A549 (cell line): ENCODE results near the gene CTIF. TPM values are rescaled to one million over a fixed set of nuclear protein-coding genes. Genes with fewer than 3 reads are reported as not detected.

ENCODE experiments used
- ATAC-seq, 2 experiments: fragments of 200-7000 bp in 1 of 2; fragments of >200 bp in 1 of 2; cut with Nextera tagmentation in 1 of 2; cut with Tn5 transposase in 1 of 2; 3 replicates each; pipeline versions ENCODE4 v1.8.0 to v1.9.1; 2018 to 2020; ENCODE audit warnings: mild to moderate bottlenecking in 1 of 2, moderate library complexity in 1 of 2
- CTCF ChIA-PET: fragments of 300-600 bp; sonication (Branson Sonifier 250); formaldehyde crosslinking; extraction: SDS; loops from one replicate; lab custom pipeline; 2021; ENCODE audit warnings: antibody characterized with exemption, inconsistent platforms; lab: Yijun Ruan, JAX
- POLR2A ChIA-PET: fragments of 350-600 bp; formaldehyde crosslinking; extraction: SDS; loops from one replicate; lab custom pipeline; 2021; ENCODE audit warnings: antibody characterized with exemption, inconsistent platforms; lab: Yijun Ruan, JAX
- DNase-seq, 2 experiments: peaks; one replicate each; pipeline versions ENCODE4 v3.0.0 to v3.0.0-alpha.2; 2011 to 2016; ENCODE audit warnings: low read depth in 1 of 2, low spot score in 1 of 2
- FAIRE-seq: peaks from 2 replicates; lab custom pipeline; 2011; peaks lifted over from hg19 to GRCh38; lab: Jason Lieb, UNC
- H3K27ac ChIP-seq, 2 experiments: fragments of >200 bp; sonication (Bioruptor Twin); formaldehyde crosslinking; 3 replicates each; pipeline ENCODE4 v1.5.1; 2016 to 2017
- H3K4me1 ChIP-seq: fragments of >200 bp; sonication (Bioruptor Twin); formaldehyde crosslinking; 3 replicates; pipeline ENCODE4 v1.6.1; 2016
- H3K4me2 ChIP-seq: fragments of >200 bp; sonication (Bioruptor Twin); formaldehyde crosslinking; 3 replicates; pipeline ENCODE4 v1.6.1; 2016
- H3K4me3 ChIP-seq: fragments of >200 bp; sonication (Bioruptor Twin); formaldehyde crosslinking; 3 replicates; pipeline ENCODE4 v1.5.1; 2016
- H3K9me3 ChIP-seq: fragments of >200 bp; sonication (Bioruptor Twin); formaldehyde crosslinking; 3 replicates; pipeline ENCODE4 v1.6.1; 2016
- BHLHE40 ChIP-seq: IDR thresholded peaks from 2 replicates; pipeline ENCODE4 v1.6.1; 2012; ENCODE audit warnings: low read depth, low read length, inconsistent platforms
- CBX2 ChIP-seq: fragments of 200-600 bp; sonication (generic); IDR thresholded peaks from 2 replicates; pipeline ENCODE4 v1.6.1; 2016; ENCODE audit warnings: low read depth, mild to moderate bottlenecking, borderline replicate concordance
- CBX8 ChIP-seq: fragments of 200-600 bp; sonication (generic); IDR thresholded peaks from 2 replicates; pipeline ENCODE4 v1.6.1; 2016
- CEBPB ChIP-seq, 2 experiments: fragments of >200 bp in 1 of 2; sonication (Bioruptor Twin) in 1 of 2; formaldehyde crosslinking in 1 of 2; IDR thresholded peaks; 2 replicates each; pipeline ENCODE4 v1.6.1; 2012 to 2016
- CHD2 ChIP-seq: fragments of 150-350 bp; IDR thresholded peaks from 2 replicates; pipeline ENCODE4 v1.6.1; 2014; ENCODE audit warnings: low read length; ENCODE audit not compliant: partially characterized antibody
- CHD4 ChIP-seq: fragments of 200-600 bp; sonication (generic); IDR thresholded peaks from 2 replicates; pipeline ENCODE4 v1.6.1; 2016; ENCODE audit warnings: antibody characterized with exemption, mild to moderate bottlenecking, borderline replicate concordance
- CTCF ChIP-seq: fragments of >200 bp; sonication (Bioruptor Twin); formaldehyde crosslinking; IDR thresholded peaks from 3 replicates; pipeline ENCODE4 v1.5.1; 2016
- EHMT2 ChIP-seq: fragments of 200-600 bp; sonication (generic); IDR thresholded peaks from 2 replicates; pipeline ENCODE4 v1.6.1; 2016; ENCODE audit warnings: antibody characterized with exemption, low read depth, mild to moderate bottlenecking, moderate library complexity
- FOSB ChIP-seq: fragments of 250-450 bp; sonication (Bioruptor Pico); IDR thresholded peaks from 2 replicates; pipeline ENCODE4 v1.5.0; 2020; ENCODE audit warnings: mild to moderate bottlenecking, moderate library complexity
- FOXS1 ChIP-seq: fragments of 250-450 bp; sonication (Bioruptor Pico); IDR thresholded peaks from 2 replicates; pipeline ENCODE4 v1.5.0; 2020; ENCODE audit warnings: mild to moderate bottlenecking, moderate library complexity
- HDAC2 ChIP-seq: fragments of 200-600 bp; sonication (generic); IDR thresholded peaks from 2 replicates; pipeline ENCODE4 v1.6.1; 2016
- HEYL ChIP-seq: fragments of 250-450 bp; sonication (Bioruptor Pico); IDR thresholded peaks from 2 replicates; pipeline ENCODE4 v1.8.0; 2021; ENCODE audit warnings: mild to moderate bottlenecking, moderate library complexity
- HMGXB4 ChIP-seq: fragments of 250-450 bp; sonication (Bioruptor Pico); IDR thresholded peaks from 2 replicates; pipeline ENCODE4 v1.5.0; 2021; ENCODE audit warnings: mild to moderate bottlenecking, moderate library complexity, borderline replicate concordance
- HOXA7 ChIP-seq: fragments of 250-450 bp; sonication (Bioruptor Pico); IDR thresholded peaks from 2 replicates; pipeline ENCODE4 v1.5.0; 2020; ENCODE audit warnings: mild to moderate bottlenecking, moderate library complexity
- JUNB ChIP-seq: fragments of >200 bp; sonication (Bioruptor Twin); formaldehyde crosslinking; IDR thresholded peaks from 2 replicates; pipeline ENCODE4 v1.6.1; 2016
- KDM1A ChIP-seq: fragments of 200-600 bp; sonication (generic); IDR thresholded peaks from 2 replicates; pipeline ENCODE4 v1.6.1; 2016; ENCODE audit warnings: low read depth, mild to moderate bottlenecking
- KDM5A ChIP-seq: fragments of 200-600 bp; sonication (generic); IDR thresholded peaks from 2 replicates; pipeline ENCODE4 v1.6.1; 2016; ENCODE audit warnings: antibody characterized with exemption, mild to moderate bottlenecking
- MAFK ChIP-seq: fragments of 450-650 bp; IDR thresholded peaks from 2 replicates; pipeline ENCODE4 v1.6.1; 2014; ENCODE audit not compliant: partially characterized antibody
- MAX ChIP-seq: IDR thresholded peaks from 2 replicates; pipeline ENCODE4 v1.6.1; 2012
- MAZ ChIP-seq: fragments of 150-350 bp; IDR thresholded peaks from 2 replicates; pipeline ENCODE4 v1.6.1; 2014; ENCODE audit warnings: antibody characterized with exemption, low read depth, low read length, borderline replicate concordance
- MYC ChIP-seq: IDR thresholded peaks from 2 replicates; pipeline ENCODE4 v1.6.1; 2012; ENCODE audit warnings: mild to moderate bottlenecking, inconsistent platforms, low read length, improper control_type of control experiment, borderline replicate concordance
- NPAS2 ChIP-seq: fragments of 250-450 bp; sonication (Bioruptor Pico); IDR thresholded peaks from 2 replicates; pipeline ENCODE4 v1.8.0; 2022; ENCODE audit warnings: mild to moderate bottlenecking, moderate library complexity, borderline replicate concordance
- POLR2A ChIP-seq: IDR thresholded peaks from 2 replicates; pipeline ENCODE4 v1.6.1; 2012; ENCODE audit warnings: mild to moderate bottlenecking, low read length
- RAD21 ChIP-seq, 2 experiments: fragments of >200 bp in 1 of 2; sonication (Bioruptor Twin) in 1 of 2; formaldehyde crosslinking in 1 of 2; IDR thresholded peaks in 1 of 2; conservative IDR thresholded peaks in 1 of 2; 2 replicates in 1 of 2; 3 replicates in 1 of 2; pipeline ENCODE4 v1.6.1; 2012 to 2018; ENCODE audit warnings: inconsistent platforms in 1 of 2
- RFX5 ChIP-seq: fragments of 450-650 bp; IDR thresholded peaks from 2 replicates; pipeline ENCODE4 v1.7.1; 2014; ENCODE audit warnings: antibody characterized with exemption, mild to moderate bottlenecking, moderate library complexity
- SMC3 ChIP-seq: fragments of >200 bp; sonication (Bioruptor Twin); formaldehyde crosslinking; IDR thresholded peaks from 3 replicates; pipeline ENCODE4 v1.6.1; 2018; ENCODE audit warnings: inconsistent platforms
- TP53 ChIP-seq: fragments of 250-450 bp; sonication (Bioruptor Pico); IDR thresholded peaks from 2 replicates; pipeline ENCODE4 v1.5.0; 2021; ENCODE audit warnings: mild to moderate bottlenecking, moderate library complexity
- USF2 ChIP-seq: fragments of 450-650 bp; IDR thresholded peaks from 2 replicates; pipeline ENCODE4 v1.6.1; 2014; ENCODE audit warnings: antibody characterized with exemption
- ZSCAN20 ChIP-seq: fragments of 250-450 bp; sonication (Bioruptor Pico); IDR thresholded peaks from 2 replicates; pipeline ENCODE4 v1.8.0; 2022; ENCODE audit warnings: mild to moderate bottlenecking, moderate library complexity
- WGBS: methylation state at CpG from one replicate; pipeline ENCODE4 v1.1.6; 2017; ENCODE audit errors: missing lambda C conversion rate; 5-methylcytosine and 5-hydroxymethylcytosine counted together
- polyA plus RNA-seq, 4 experiments: library from polyadenylated mRNA; depleted of rRNA in 3 of 4; stranded (reverse); fragments of >200 nt; fragmentation: RNase III in 1 of 4; extraction: RNeasy Plus Mini Kit Qiagen cat#74134 plus additional on column Dnase treatment in 1 of 4; gene quantifications; 2 replicates in 3 of 4; 3 replicates in 1 of 4; pipeline ENCODE4 v1.2.3, GENCODE V29; 2011 to 2017

CTIF gene
- polyA plus RNA-seq, 2 of the 4 experiments (the other 2 are of a cell fraction) = 17.0 to 24.7 TPM

GRCh38 chr18:48563027-48563426 lies 24.2 kb downstream of the CTIF start:
- Histone ChIP-seq H3K4me2 (peak overlapping the region; percentile 34), H3K4me3 (no peak overlapping the region)
- peak; percentile 71 to 76; a peak in 5 of 6 replicates for ATAC-seq

GRCh38 chr18:48564139-48564538 lies 25.3 kb downstream of the CTIF start:
- ChIA-PET POLR2A (no interaction called here), CTCF (interaction anchor here (1.2 kb wide), 1 partner anchor 49 kb away, joined by 3 read pairs; no protein-coding TSS in a partner anchor)
- ATAC-seq (no peak), FAIRE-seq (no peak), DNase-seq (no peak)
- no peak overlapping the region for H3K4me3 ChIP-seq
- WGBS = 91% methylated on average over 7 of the region's 8 CpGs
- no peak for TF ChIP-seq CBX8
- TF ChIP-seq FOXS1 (CRISPR knock-in tag) = no peak
- TF ChIP-seq RFX5 = no peak
- no peak for TF ChIP-seq HEYL (CRISPR knock-in tag)
- TF ChIP-seq KDM1A = no peak
- no peaks in the 10 kb centered on the region for H3K9me3 ChIP-seq
- H3K4me2 ChIP-seq = no peak overlapping the region
- peak overlapping the region in 1 of 2 experiments; percentile 60; a peak in 3 of 6 replicates for H3K27ac ChIP-seq
- peaks cover 38% of the 10 kb centered on the region for H3K4me1 ChIP-seq

More at GRCh38 chr18:48563027-48563426, 24.2 kb downstream of the CTIF start:
- FAIRE-seq = no peak
- POLR2A ChIA-PET = no interaction called here
- H3K9me3 ChIP-seq = no peaks in the 10 kb centered on the region
- H3K27ac ChIP-seq = peak overlapping the region in 1 of 2 experiments; percentile 60; a peak in 4 of 6 replicates
- 60% methylated on average over 2 of the region's 2 CpGs for WGBS
- CTCF ChIA-PET = no interaction called here
- TF ChIP-seq CBX2 (no peak), TP53 (CRISPR knock-in tag) (no peak), CEBPB (IDR thresholded peaks at IDR 0.05) (no peak), HOXA7 (CRISPR knock-in tag) (no peak), JUNB (no peak)
- DNase-seq = peak; percentile 13 to 16
- H3K4me1 ChIP-seq = peaks cover 38% of the 10 kb centered on the region

GRCh38 chr18:48565105-48565504 lies 26.3 kb downstream of the CTIF start:
- 91% methylated on average over 10 of the region's 10 CpGs for WGBS
- no peaks in the 10 kb centered on the region for H3K9me3 ChIP-seq
- POLR2A ChIA-PET = no interaction called here
- no peak overlapping the region for H3K4me2 ChIP-seq
- peaks cover 38% of the 10 kb centered on the region for H3K4me1 ChIP-seq
- H3K4me3 ChIP-seq = no peak overlapping the region
- CTCF ChIA-PET = interaction anchor here (0.7 to 0.9 kb wide), 2 partner anchors 8 to 16 kb away, joined by 3 read pairs; no protein-coding TSS in a partner anchor
- no peak for FAIRE-seq
- no peak for DNase-seq
- no peak for ATAC-seq
- TF ChIP-seq CHD2 = no peak
- TF ChIP-seq HDAC2 = no peak
- no peak for TF ChIP-seq FOXS1 (CRISPR knock-in tag)
- no peak for TF ChIP-seq BHLHE40
- no peak for TF ChIP-seq MYC
- TF ChIP-seq SMC3 = no peak
- TF ChIP-seq POLR2A = no peak
- TF ChIP-seq MAFK = no peak
- TF ChIP-seq, all 56 proteins: peak for 0
- H3K27ac ChIP-seq = peak overlapping the region in 1 of 2 experiments; percentile 77; a peak in 2 of 6 replicates

- Histone ChIP-seq H3K4me1 (peaks cover 38% of the 10 kb centered on the region), H3K27ac (peak overlapping the region; percentile 49 to 77), H3K4me2 (peak overlapping the region; percentile 14; the same call in 1 of the 3 replicates), H3K9me3 (no peaks in the 10 kb centered on the region), H3K4me3 (no peak overlapping the region)
- no peak for DNase-seq
- WGBS = 100% methylated on average over 1 of the region's 1 CpG
- ATAC-seq = no peak
- CTCF ChIA-PET = interaction anchor here (1.3 to 2.3 kb wide), 2 partner anchors 11 to 91 kb away, joined by 6 read pairs; no protein-coding TSS in a partner anchor
- POLR2A ChIA-PET = no interaction called here
- FAIRE-seq = no peak
- TF ChIP-seq MAX (no peak), BHLHE40 (no peak), FOSB (CRISPR knock-in tag) (no peak), NPAS2 (no peak), KDM5A (no peak), POLR2A (no peak), HMGXB4 (CRISPR knock-in tag) (no peak), RAD21 (conservative IDR thresholded peaks at IDR 0.05 in 1 of 2, IDR thresholded peaks at IDR 0.05 in 1 of 2) (no peak), ZSCAN20 (CRISPR knock-in tag) (no peak), CTCF (no peak), USF2 (no peak), CHD4 (no peak), EHMT2 (no peak), MAZ (no peak)
These were observed 27.8 kb downstream of the CTIF start for GRCh38 chr18:48566589-48566988.
